Astrocyte (in vitro differentiated cells and primary cell): ENCODE measurements around the gene ANKS3. TPM values are rescaled to one million over a fixed set of nuclear protein-coding genes. Genes with fewer than 3 reads are reported as not detected.

Source experiments
- DNase-seq: peaks from one replicate; pipeline ENCODE4 v3.0.0-alpha.2; 2010; ENCODE audit warnings: low read depth
- FAIRE-seq: peaks from 2 replicates; lab custom pipeline; 2011; peaks lifted over from hg19 to GRCh38; lab: Jason Lieb, UNC
- H2AFZ ChIP-seq: 2 replicates; pipeline ENCODE4 v1.6.0; 2012; ENCODE audit warnings: low read depth, low read length, inconsistent platforms
- H3K27ac ChIP-seq: 2 replicates; pipeline ENCODE4 v1.5.1; 2011; ENCODE audit warnings: low read depth, low read length, inconsistent platforms
- H3K27me3 ChIP-seq: 2 replicates; pipeline ENCODE4 v1.6.0; 2011; ENCODE audit warnings: low read length, inconsistent platforms; ENCODE audit not compliant: insufficient read depth
- H3K36me3 ChIP-seq: 2 replicates; pipeline ENCODE4 v1.5.1; 2011; ENCODE audit warnings: low read length, inconsistent platforms; ENCODE audit not compliant: insufficient read depth
- H3K4me1 ChIP-seq: 2 replicates; pipeline ENCODE4 v1.5.1; 2011; ENCODE audit warnings: low read length, inconsistent platforms; ENCODE audit not compliant: insufficient read depth
- H3K4me2 ChIP-seq: 2 replicates; pipeline ENCODE4 v1.6.0; 2012; ENCODE audit warnings: low read length, inconsistent platforms
- H3K4me3 ChIP-seq: 2 replicates; pipeline ENCODE4 v1.5.1; 2011; ENCODE audit warnings: low read depth, mild to moderate bottlenecking, low read length, inconsistent platforms; ENCODE audit not compliant: insufficient read depth
- H3K79me2 ChIP-seq: 2 replicates; pipeline ENCODE4 v1.6.0; 2012; ENCODE audit warnings: mild to moderate bottlenecking, low read length, inconsistent platforms; ENCODE audit not compliant: insufficient read depth
- H3K9ac ChIP-seq: 2 replicates; pipeline ENCODE4 v1.6.0; 2012; ENCODE audit warnings: mild to moderate bottlenecking, low read length, inconsistent platforms
- H3K9me3 ChIP-seq: 2 replicates; pipeline ENCODE4 v1.5.1; 2012; ENCODE audit warnings: low read depth, mild to moderate bottlenecking, low read length, inconsistent platforms; ENCODE audit not compliant: insufficient read depth
- H4K20me1 ChIP-seq: 2 replicates; pipeline ENCODE4 v1.6.0; 2012; ENCODE audit warnings: low read length, inconsistent platforms; ENCODE audit not compliant: insufficient read depth
- H3K27ac Mint-ChIP-seq: one replicate; pipeline ENCODE4 v1.8.0; 2021; ENCODE audit warnings: mild to moderate bottlenecking, mixed read lengths; ENCODE audit not compliant: unreplicated experiment
- H3K27me3 Mint-ChIP-seq: one replicate; pipeline ENCODE4 v1.8.0; 2021; ENCODE audit warnings: low read depth, mixed read lengths; ENCODE audit not compliant: unreplicated experiment
- H3K36me3 Mint-ChIP-seq: one replicate; pipeline ENCODE4 v1.8.0; 2021; ENCODE audit warnings: low read depth, mixed read lengths; ENCODE audit not compliant: unreplicated experiment
- H3K4me1 Mint-ChIP-seq: one replicate; pipeline ENCODE4 v1.8.0; 2021; ENCODE audit warnings: low read depth, mixed read lengths; ENCODE audit not compliant: unreplicated experiment
- H3K4me3 Mint-ChIP-seq: one replicate; pipeline ENCODE4 v1.8.0; 2021; ENCODE audit warnings: mild to moderate bottlenecking, moderate library complexity, mixed read lengths; ENCODE audit not compliant: unreplicated experiment
- H3K9me3 Mint-ChIP-seq: one replicate; pipeline ENCODE4 v1.8.0; 2021; ENCODE audit warnings: mild to moderate bottlenecking, mixed read lengths; ENCODE audit not compliant: unreplicated experiment
- EZH2 ChIP-seq: IDR thresholded peaks from 2 replicates; pipeline ENCODE4 v1.6.1; 2012; ENCODE audit warnings: mild to moderate bottlenecking, low read length, inconsistent platforms; ENCODE audit not compliant: insufficient read depth
- total RNA-seq: library from RNA; stranded (reverse); gene quantifications from 2 replicates; pipeline ENCODE4 v1.2.1, GENCODE V29; 2021
- TF ChIP-seq, protein P1 (sequence below): IDR thresholded peaks from 2 replicates; pipeline ENCODE4 v1.5.1; 2011; ENCODE audit warnings: low read depth, mild to moderate bottlenecking, inconsistent platforms, low read length, moderate library complexity; ENCODE audit not compliant: insufficient read depth

ANKS3 gene
- total RNA-seq, 1 donor from 2014 or later = 27.2 TPM

GRCh38 chr16:4750896-4751295 lies 16.8 kb upstream of the ANKS3 start:
- Histone ChIP-seq H3K9ac (no peak overlapping the region), H3K4me3 (no peak overlapping the region), H3K79me2 (peaks cover 4% of the 10 kb centered on the region), H3K4me2 (no peak overlapping the region), H3K27ac (no peak overlapping the region), H3K36me3 (peaks cover 14% of the 10 kb centered on the region), H4K20me1 (peaks cover 11% of the 10 kb centered on the region), H2AFZ (no peak overlapping the region), H3K27me3 (no peaks in the 10 kb centered on the region), H3K4me1 (no peaks in the 10 kb centered on the region), H3K9me3 (no peaks in the 10 kb centered on the region)
- TF ChIP-seq EZH2 = no peak
- TF ChIP-seq, protein P1, sequence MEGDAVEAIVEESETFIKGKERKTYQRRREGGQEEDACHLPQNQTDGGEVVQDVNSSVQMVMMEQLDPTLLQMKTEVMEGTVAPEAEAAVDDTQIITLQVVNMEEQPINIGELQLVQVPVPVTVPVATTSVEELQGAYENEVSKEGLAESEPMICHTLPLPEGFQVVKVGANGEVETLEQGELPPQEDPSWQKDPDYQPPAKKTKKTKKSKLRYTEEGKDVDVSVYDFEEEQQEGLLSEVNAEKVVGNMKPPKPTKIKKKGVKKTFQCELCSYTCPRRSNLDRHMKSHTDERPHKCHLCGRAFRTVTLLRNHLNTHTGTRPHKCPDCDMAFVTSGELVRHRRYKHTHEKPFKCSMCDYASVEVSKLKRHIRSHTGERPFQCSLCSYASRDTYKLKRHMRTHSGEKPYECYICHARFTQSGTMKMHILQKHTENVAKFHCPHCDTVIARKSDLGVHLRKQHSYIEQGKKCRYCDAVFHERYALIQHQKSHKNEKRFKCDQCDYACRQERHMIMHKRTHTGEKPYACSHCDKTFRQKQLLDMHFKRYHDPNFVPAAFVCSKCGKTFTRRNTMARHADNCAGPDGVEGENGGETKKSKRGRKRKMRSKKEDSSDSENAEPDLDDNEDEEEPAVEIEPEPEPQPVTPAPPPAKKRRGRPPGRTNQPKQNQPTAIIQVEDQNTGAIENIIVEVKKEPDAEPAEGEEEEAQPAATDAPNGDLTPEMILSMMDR = no peak
- no peaks in the 10 kb centered on the region for H3K27me3 Mint-ChIP-seq
- H3K27ac Mint-ChIP-seq = no peak overlapping the region
- H3K36me3 Mint-ChIP-seq = peaks cover 10% of the 10 kb centered on the region
- FAIRE-seq (no peak), DNase-seq (no peak)
- H3K4me3 Mint-ChIP-seq = no peak overlapping the region
- H3K4me1 Mint-ChIP-seq = no peaks in the 10 kb centered on the region
- H3K9me3 Mint-ChIP-seq = peaks cover 2% of the 10 kb centered on the region

DNA sequence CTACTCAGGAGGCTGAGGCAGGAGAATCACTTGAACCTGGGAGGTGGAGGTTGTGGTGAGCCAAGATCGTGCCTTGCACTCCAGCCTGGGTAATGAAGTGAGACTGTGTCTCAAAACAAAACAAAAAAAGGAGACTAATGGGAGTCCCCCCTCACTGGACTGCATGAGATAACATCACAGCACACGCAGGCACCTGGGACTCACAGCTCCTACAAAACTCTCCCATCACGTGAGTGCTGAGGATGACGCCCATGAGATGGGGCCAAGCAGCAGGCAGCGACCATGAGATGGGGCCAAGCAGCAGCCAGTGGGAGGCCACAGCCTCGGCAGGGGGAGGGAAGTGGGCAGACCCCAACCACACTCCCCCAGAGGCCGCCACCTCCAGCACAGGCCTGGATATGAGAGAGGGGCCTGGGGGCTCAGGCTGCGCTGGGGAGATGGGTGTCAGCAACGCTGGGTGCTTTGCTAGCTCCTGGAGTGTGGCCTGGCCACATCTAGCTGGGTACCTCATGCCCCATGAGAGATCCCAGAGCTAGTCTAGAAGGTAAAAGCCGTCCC lies 15.7 kb upstream of the ANKS3 start:
- H3K27me3 Mint-ChIP-seq = no peaks in the 10 kb centered on the region
- peaks cover 5% of the 10 kb centered on the region for H3K36me3 Mint-ChIP-seq
- DNase-seq (no peak), FAIRE-seq (no peak)
- no peaks in the 10 kb centered on the region for H3K4me1 ChIP-seq
- no peak for TF ChIP-seq EZH2
- TF ChIP-seq, protein P1 = no peak
- H3K4me3 ChIP-seq = no peak overlapping the region
- no peak overlapping the region for H3K27ac Mint-ChIP-seq
- H3K27ac ChIP-seq = no peak overlapping the region
- H3K4me2 ChIP-seq = no peak overlapping the region
- no peaks in the 10 kb centered on the region for H3K27me3 ChIP-seq
- H3K4me3 Mint-ChIP-seq = no peak overlapping the region
- H3K36me3 ChIP-seq = peaks cover 9% of the 10 kb centered on the region
- no peak overlapping the region for H2AFZ ChIP-seq
- H3K4me1 Mint-ChIP-seq = no peaks in the 10 kb centered on the region
- no peaks in the 10 kb centered on the region for H3K79me2 ChIP-seq
- peaks cover 7% of the 10 kb centered on the region for H4K20me1 ChIP-seq
- H3K9ac ChIP-seq = no peak overlapping the region
- no peaks in the 10 kb centered on the region for H3K9me3 Mint-ChIP-seq
- H3K9me3 ChIP-seq = no peaks in the 10 kb centered on the region

DNA sequence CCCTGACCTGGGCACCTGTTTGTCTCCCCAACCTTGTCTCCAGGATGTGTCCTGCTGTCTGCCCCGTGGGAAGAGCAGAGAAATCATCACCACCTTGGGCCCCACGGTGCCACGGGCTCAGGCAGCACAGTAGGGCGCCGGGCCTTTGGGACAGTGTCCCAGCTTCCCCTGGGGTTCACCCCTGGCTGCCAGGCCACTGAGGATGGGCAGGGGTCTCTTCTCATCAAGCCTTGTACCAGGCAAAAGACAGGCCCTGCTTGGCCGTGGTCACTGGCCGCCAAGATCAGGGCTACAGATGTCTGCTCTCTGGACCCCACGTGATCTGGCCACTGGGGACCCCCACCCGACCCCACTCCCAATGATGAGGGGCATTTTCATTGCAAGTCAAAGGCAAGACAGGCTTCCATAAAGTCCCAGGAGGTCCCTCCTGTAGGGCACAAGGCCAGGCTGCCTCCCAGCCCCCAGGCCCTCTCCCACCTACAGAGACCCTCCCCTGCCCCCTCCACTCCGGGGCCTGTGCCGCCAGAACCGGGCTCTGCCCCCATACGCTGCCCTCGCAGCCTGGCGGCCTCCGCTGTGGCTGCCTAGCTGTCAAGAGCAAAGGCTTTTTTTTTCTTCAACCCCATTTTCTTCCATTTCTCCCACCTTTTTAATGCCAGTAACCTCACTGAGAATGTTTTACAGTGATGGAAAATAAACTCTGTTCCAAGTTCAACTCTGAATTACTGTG lies 14.8 kb upstream of the ANKS3 start:
- no peaks in the 10 kb centered on the region for H3K27me3 Mint-ChIP-seq

More for the DNA sequence above, 14.8 kb upstream of the ANKS3 start:
- Histone ChIP-seq H3K9me3 (no peaks in the 10 kb centered on the region), H3K4me3 (no peak overlapping the region), H4K20me1 (peaks cover 5% of the 10 kb centered on the region), H3K4me2 (no peak overlapping the region), H3K27ac (no peak overlapping the region), H2AFZ (no peak overlapping the region), H3K79me2 (no peaks in the 10 kb centered on the region), H3K4me1 (no peaks in the 10 kb centered on the region), H3K27me3 (no peaks in the 10 kb centered on the region), H3K36me3 (peaks cover 9% of the 10 kb centered on the region), H3K9ac (no peak overlapping the region)
- no peaks in the 10 kb centered on the region for H3K9me3 Mint-ChIP-seq
- H3K4me3 Mint-ChIP-seq = no peak overlapping the region
- no peak for TF ChIP-seq EZH2
- TF ChIP-seq, protein P1 = no peak
- no peaks in the 10 kb centered on the region for H3K4me1 Mint-ChIP-seq
- H3K36me3 Mint-ChIP-seq = peaks cover 5% of the 10 kb centered on the region
- no peak overlapping the region for H3K27ac Mint-ChIP-seq
- FAIRE-seq (no peak), DNase-seq (no peak)
